ENCODE data around the gene ABCC2.

Gene ABCC2

DNA sequence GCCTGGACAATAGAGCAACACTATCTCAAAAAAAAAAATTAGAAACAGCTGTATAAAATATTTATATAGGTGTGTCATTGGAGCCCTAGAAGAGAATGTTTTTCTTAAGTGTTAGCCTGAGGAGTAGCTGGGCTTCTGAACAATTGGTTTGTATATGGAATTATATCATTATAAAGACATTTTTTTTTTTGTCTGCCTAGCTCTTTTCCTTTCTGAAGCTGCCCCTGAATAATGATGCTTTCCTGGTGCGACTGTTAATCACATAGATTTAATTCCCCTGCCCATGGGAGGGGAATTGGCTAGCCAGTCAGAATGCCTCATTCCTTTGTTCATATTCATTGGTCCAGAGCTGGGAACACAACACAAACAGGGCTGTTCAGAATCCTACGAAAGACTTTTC is 13.9 kb upstream of the ABCC2 start:
- ChIA-PET CTCF (interaction anchor here (0.9 to 1.9 kb wide), 4 partner anchors 10 to 138 kb away, joined by 3 to 4 read pairs (median 3); no protein-coding TSS in a partner anchor), POLR2A (interaction anchor here (0.7 to 0.8 kb wide), 2 partner anchors 36 to 101 kb away, joined by 3 to 4 read pairs; no protein-coding TSS in a partner anchor)
- no peak overlapping the region for H3K4me3 ChIP-seq (ENCODE audit: low read depth, low read length)
- TF ChIP-seq CTCF (IDR thresholded peaks at IDR 0.05; ENCODE audit: insufficient read depth, low read length, missing control alignments): no peak
- no peak for DNase-seq (ENCODE audit: low read depth, low spot score)

DNA sequence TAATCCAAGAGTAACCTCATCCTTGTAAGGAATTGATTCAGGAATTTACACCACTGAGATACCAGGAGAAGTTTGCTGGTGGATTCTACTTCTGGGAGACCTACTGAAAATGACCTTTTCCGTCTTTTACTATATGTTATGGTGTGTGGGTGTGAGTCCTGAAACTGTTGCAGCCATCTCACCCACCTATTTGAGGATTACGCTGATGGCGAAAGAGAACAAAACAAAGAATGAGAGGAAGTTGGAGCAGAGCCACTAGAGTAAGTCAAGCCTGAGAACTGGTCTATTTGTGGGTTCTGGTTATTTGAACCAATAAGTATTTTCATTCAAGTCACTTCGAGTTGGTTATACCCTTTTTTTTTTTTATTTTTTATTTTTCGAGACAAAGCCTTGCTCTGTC is 12.7 kb upstream of the ABCC2 start:
- no peak overlapping the region for H3K4me3 ChIP-seq (ENCODE audit: low read depth, low read length)
- no peak for DNase-seq (ENCODE audit: low read depth, low spot score)
- no peak for TF ChIP-seq CTCF (IDR thresholded peaks at IDR 0.05; ENCODE audit: insufficient read depth, low read length, missing control alignments)
- POLR2A ChIA-PET: no interaction called here
- CTCF ChIA-PET: interaction anchor here (1.6 kb wide), 1 partner anchor 76 kb away, joined by 6 read pairs; no protein-coding TSS in a partner anchor

GRCh38 chr10:99770408-99771045 is 11.9 kb upstream of the ABCC2 start:
- no peak overlapping the region for H3K4me3 ChIP-seq (ENCODE audit: low read depth, low read length)
- no peak for TF ChIP-seq CTCF (IDR thresholded peaks at IDR 0.05; ENCODE audit: insufficient read depth, low read length, missing control alignments)
- ChIA-PET POLR2A (no interaction called here), CTCF (interaction anchor here (1.6 kb wide), 1 partner anchor 75 kb away, joined by 6 read pairs; no protein-coding TSS in a partner anchor)
- DNase-seq (ENCODE audit: low read depth, low spot score): no peak

- CTCF ChIA-PET: no interaction called here
These were observed 6.6 kb upstream of the ABCC2 start for GRCh38 chr10:99775850-99776249.

DNA sequence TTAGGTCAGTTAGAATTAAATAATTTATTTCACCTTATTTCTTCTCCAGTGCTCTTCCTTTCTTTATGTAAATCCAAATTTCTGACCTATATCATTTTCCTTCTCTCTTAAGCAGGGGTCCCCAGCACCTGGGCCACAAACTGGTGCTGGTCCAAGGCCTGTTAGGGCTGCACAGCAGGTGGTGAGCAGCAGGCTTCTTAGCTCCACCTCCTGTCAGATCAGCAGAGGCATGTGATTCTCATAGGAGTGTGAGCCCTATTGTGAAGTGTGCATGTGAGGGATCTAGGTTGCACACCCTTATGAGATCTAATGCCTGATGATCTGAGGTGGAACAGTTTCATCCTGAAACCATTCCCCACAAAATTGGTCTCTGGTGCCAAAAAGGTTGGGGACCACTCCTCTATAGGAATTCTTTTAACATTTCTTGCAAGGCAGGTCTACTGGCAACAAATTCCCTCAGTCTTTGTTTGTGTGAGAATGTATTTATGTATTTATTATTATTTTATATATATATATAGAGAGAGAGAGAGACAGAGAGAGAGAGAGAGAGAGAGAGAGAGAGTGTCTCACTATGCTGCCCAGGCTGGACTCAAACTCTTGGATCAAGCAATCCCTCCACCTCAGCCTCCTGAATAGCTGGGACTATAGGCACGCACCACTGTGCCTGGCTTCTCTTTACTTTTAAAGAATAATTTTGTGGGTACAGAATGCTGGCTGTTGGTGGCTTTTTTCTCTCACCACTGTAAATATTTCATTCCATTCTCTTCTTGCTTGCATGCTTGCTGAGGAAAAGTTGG is 4.3 kb upstream of the ABCC2 start:
- TF ChIP-seq CTCF (IDR thresholded peaks at IDR 0.05; ENCODE audit: insufficient read depth, low read length, missing control alignments): no peak
- CTCF ChIA-PET: no interaction called here
- no peak for DNase-seq (ENCODE audit: low read depth, low spot score)
- POLR2A ChIA-PET: no interaction called here
- no peak overlapping the region for H3K4me3 ChIP-seq (ENCODE audit: low read depth, low read length)

More at GRCh38 chr10:99775850-99776249, 6.6 kb upstream of the ABCC2 start:
- peak; percentile 59 for DNase-seq (ENCODE audit: low read depth, low spot score)
- no peak overlapping the region for H3K4me3 ChIP-seq (ENCODE audit: low read depth, low read length)
- POLR2A ChIA-PET: no interaction called here
- no peak for TF ChIP-seq CTCF (IDR thresholded peaks at IDR 0.05; ENCODE audit: insufficient read depth, low read length, missing control alignments)

DNA sequence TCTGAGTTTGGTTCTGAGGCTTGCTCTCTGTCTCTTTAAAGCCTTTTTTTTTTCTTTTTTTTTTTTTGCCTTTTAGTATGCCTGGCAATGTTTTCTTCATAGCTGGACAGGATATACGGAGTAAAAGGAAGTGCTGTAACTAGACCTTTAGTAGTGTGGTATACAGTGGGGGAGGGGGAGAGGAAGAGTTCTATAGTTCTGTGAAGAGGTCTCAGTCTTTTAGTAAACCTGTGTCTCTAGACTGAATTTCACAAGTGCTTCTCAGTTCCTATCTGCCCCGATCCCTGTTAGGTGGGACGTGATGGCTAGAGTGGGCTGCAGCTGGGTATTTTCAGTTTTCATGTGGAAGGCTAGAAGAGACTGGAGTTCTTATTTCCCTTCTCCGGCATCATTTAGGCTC is 3.1 kb upstream of the ABCC2 start:
- no peak for TF ChIP-seq CTCF (IDR thresholded peaks at IDR 0.05; ENCODE audit: insufficient read depth, low read length, missing control alignments)
- no peak for DNase-seq (ENCODE audit: low read depth, low spot score)
- H3K4me3 ChIP-seq (ENCODE audit: low read depth, low read length): peak overlapping the region; percentile 38
- CTCF ChIA-PET: no interaction called here
- POLR2A ChIA-PET: no interaction called here

Data from AG04449 (cell line).